Measurements from ENCODE around the gene RPH3AL. TPM values are rescaled to one million over a fixed set of nuclear protein-coding genes. Genes with fewer than 3 reads are reported as not detected.

RPH3AL gene
- total and polyA plus RNA-seq, 2 of the 8 experiments (the other 6 are each of a cell fraction or from before 2014, with no cell fraction given), result 5.6 to 5.8 TPM

DNA sequence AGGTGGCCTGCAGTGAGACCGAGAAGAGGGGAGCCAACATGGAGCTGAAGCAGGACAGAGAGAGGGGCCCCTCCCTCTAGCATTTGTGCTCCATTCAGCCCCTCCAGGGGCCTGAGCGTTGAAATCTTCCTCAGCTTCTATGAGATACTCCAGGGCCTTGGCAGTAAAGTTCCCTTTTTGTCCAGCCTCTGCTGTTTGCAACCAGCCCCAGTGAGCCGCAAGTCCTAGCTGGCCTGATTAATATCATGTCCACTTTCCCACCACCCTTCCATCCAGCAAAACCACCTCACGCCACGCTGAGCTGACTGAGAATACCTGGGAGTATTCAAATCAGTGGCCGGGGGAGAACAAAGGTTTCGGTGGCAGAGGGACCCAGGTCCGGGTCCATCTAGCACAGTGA is 11.7 kb upstream of the RPH3AL start (continued):
- TF ChIP-seq MAX (IDR thresholded peaks at IDR 0.05), result no peak
- no peak for TF ChIP-seq RAD21 (IDR thresholded peaks at IDR 0.05 in 1 of 2, conservative IDR thresholded peaks at IDR 0.05 in 1 of 2; ENCODE audit: low read depth in 2 of 2, low read length in 2 of 2)
- TF ChIP-seq SP4 (IDR thresholded peaks at IDR 0.05; ENCODE audit: low read length), result no peak
- no peak for TF ChIP-seq SUZ12 (IDR thresholded peaks at IDR 0.05; ENCODE audit: low read length)
- no peak for TF ChIP-seq CBX5 (IDR thresholded peaks at IDR 0.05; ENCODE audit: low read depth, low read length)

Data from H1 (cell line).